Stimulated activated CD8-positive, alpha-beta memory T cell treated with anti-CD3 and anti-CD28 coated beads, Interleukin-12 subunit alpha, Interleukin-12 subunit beta, amount 100 ng/mL, for 24 hours (primary cell): ENCODE data around the gene LYRM2.

Experiments
- DNase-seq: peaks from one replicate; pipeline ENCODE4 v3.0.0-alpha.2; 2020; ENCODE audit errors: extremely low read depth

Gene LYRM2

GRCh38 chr6:89596056-89596455 is 42.5 kb downstream of the LYRM2 start:
- DNase-seq = no peak

DNA sequence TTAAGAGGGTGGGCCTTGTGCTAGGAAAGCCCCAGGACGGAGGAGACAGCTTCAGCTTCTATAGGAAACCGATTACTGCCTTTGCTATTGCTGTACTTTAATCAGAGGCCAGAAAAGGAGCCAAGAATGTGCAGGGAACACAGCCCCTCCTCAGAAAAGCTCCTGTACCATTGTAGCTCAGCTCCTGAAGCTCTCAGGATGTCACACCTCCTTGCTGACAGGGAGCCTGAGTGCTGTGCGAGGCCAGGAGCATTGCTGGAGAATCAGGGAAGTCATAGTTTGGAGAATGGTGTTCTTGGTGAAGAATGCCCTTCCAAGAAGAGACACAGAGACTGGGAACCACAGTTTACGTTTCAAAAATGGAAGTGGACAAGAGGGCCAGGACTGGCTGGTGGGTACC is 46.8 kb downstream of the LYRM2 start:
- DNase-seq = no peak

- no peak for DNase-seq
Measured at GRCh38 chr6:89590133-89590532, 48.4 kb downstream of the LYRM2 start.

DNA sequence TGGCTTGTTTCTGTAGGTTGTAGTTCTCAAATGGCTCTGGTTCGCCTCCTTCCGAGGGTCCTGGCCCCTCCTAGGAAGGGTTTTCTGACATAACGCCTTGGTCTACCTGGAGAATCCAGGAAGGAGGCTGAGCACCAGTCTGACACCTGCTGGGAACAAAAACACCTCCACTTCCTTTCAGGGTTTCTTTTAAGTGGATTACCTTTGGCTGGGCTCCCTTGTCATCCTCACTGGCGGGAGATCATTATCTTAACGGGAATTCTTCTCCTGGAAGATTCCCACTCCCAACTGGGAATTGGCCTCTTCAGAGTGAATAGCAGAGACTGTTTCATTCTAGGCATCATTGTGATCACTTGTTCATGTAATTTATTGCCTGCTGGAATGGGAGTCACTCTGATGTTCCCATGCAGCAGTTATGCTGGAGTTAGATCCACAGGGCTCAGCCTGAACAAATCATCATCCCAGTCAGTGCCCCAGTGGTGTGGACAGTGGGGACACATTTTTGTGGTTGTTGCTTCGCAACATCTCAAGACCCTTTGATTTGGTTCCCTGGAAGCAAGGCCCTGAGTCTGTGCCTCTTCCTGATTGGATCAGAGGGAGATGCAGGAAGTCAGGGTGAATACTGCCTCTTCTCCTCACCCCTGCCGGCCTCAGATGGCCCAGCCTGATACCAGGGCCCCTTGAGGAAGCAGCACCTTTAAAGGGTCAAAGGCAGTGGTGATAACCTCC is 49.1 kb downstream of the LYRM2 start:
- no peak for DNase-seq

DNA sequence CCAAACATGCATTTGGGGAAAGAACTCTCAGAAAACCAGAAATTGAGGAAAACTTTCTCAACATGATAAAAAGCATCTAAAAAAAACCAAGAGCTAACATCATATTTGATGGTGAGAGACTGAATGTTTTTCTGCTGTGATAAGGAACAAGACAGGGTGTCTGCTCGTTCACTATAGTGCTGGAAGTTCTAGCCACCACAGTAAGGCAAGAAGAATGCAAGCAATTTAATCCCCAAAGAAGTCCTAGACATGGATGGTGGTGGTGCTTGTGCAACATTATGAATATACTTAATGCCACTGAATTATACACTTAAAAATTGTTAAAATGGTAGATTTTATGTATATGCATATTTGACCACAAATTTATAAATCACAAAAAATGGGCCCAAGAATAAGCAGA is 53.4 kb downstream of the LYRM2 start:
- DNase-seq = no peak

GRCh38 chr6:89584539-89584938 is 54.0 kb downstream of the LYRM2 start:
- DNase-seq = no peak

DNA sequence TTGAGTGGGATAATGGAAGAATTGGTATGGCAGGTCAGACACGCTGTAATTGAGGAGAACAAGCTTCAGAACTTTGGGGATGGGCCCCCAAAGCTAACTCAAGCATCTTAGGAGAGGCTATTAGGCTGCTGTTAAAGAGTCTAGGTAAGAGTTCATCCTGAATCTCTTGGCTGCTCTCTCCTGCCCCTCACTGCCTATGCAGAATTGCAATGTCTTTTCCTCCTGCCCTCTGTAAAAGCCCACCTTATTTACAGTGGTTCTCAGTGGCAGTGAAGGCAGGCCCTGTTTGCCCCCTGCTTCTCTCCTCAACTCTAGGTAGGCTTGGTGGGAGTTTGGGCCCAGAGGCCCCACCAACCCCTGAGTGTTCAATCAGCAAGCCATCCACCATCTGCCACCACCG is 55.0 kb downstream of the LYRM2 start:
- DNase-seq = no peak

DNA sequence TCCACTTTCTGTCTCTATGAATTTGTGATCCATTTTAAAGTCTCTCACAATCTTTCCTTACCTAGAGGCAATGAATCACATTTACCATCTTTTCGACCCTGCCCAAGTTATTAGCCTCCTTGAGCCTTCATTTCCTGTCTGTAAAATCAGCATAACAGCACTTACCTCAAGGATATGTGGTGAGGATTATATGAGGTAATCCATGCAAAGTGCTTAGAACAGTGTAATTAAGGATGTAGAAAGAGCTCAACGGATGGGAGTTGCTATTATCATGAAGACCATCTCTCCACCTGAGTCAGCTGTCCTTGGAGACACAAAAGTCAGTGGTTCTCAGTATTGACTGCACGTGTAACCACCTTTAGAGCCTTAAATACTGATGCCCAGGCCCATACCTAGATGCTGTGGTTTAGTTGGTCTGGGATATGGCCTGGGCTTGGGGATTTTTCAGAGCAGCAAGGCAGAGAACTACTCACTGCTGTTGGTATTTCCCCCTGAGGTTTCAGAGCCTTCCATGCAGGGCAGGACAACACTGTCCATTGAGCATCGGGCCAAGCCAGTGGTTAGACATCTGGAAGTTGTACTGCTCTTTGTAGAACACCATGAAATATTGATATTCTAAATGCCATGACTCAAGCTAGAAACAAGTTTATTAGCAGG is 55.8 kb downstream of the LYRM2 start:
- no peak for DNase-seq

DNA sequence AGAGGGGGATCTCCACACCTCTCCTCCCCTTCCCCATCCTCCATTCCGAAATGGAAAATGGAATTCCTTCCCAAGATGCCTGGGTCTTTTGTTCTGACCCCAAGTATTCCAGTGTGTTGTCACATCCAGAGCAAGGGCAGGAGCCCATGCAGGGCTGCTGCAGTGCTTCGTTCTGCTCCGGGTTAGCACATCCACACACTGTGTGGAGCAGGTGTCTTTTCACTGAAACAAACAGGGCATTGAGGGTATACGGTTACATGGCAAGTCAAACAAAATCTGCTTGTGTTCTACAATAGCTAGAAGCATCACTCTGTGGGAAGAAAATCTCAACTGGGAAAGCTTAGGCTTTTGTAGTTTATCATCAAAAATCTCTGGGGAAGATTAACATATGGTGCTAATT is 56.9 kb downstream of the LYRM2 start:
- DNase-seq = no peak

DNA sequence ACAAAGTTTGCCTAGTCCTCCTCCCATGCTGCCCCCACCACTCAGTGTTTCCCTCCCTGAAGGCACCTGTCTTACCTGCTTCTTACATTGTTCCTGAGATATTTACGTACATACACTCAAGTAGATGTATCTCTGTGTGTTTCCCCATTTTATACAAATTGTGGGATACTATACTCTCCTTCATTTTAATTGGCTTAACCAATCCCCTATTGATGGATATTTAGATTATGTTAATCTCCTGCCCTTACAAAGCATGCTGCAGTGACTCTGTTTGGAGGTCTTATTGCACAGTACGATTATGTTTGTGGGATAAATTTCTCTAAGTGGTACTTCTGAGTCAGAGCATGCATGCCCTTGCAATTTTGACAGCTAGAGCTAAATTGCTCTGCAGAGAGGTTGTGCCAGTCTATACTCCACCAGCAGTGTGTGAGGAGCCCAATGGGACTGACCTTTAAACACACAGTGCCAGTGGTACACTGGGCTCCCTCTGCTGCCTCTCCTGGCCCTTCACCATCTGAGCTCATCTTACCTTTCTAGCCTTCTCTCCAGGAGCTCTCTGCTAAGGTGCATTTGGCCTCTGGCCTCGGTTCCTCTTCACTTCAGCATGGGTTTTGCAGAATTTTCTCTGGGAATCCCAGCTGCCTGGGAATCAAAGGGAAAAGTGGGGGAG is 57.4 kb downstream of the LYRM2 start:
- no peak for DNase-seq

DNA sequence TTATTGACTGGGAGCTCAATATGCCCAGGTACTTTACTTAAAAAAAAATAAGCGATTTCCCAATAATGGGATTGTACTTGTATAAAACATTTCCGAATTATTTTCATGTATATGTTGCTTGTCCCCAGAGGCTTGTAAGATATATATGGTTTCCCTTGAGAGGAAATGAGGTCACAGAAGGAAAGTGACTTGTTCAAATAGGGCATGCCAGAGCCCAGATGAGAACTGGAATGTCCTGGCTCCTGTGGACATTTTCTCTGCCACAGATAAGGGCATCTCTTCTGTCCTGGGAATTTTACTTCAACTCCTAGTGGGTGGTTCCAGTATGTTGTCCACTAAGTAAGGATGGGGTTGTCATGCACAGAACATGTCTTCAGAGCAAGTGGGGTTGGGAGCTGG is 63.0 kb downstream of the LYRM2 start:
- no peak for DNase-seq

GRCh38 chr6:89574910-89575561 is 63.5 kb downstream of the LYRM2 start:
- no peak for DNase-seq

DNA sequence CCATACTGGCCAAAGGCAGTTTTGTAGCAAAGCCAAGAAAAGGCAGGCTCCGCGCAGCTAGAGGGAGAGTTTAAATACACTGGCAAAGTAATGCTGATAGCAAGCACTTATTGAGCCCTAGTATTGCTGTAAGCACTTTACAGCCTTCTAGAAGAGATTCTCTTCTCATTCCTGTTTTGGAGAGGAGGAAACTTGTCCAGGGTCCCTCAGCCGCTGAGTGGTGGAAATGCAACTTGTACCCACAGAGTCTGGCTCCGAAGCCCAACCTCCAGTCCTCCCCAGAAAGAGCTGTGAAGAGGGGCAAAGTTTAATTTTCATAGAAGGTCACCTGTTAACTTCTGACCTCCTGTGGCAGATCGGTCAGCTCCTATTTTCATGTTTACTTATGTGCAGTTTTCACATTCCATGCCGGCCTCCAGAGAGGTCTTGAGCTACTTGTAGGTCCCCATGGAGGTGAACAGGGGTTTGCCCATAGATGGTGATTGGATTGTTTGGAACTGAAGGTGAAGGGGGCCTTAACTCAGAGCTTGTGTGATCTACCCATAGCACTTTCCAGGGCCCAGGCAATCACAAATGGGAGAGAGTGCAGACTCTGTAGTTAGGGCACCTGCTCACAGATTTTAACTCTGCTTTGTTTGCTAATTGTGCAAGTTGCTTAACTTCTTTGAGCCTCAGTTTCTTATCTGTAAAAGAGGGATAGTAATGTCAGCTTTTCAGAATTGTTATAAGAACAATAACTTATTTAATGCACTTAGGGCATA is 70.7 kb downstream of the LYRM2 start:
- DNase-seq = no peak

- DNase-seq = no peak
Measured at GRCh38 chr6:89566930-89567629, 71.5 kb downstream of the LYRM2 start.

DNA sequence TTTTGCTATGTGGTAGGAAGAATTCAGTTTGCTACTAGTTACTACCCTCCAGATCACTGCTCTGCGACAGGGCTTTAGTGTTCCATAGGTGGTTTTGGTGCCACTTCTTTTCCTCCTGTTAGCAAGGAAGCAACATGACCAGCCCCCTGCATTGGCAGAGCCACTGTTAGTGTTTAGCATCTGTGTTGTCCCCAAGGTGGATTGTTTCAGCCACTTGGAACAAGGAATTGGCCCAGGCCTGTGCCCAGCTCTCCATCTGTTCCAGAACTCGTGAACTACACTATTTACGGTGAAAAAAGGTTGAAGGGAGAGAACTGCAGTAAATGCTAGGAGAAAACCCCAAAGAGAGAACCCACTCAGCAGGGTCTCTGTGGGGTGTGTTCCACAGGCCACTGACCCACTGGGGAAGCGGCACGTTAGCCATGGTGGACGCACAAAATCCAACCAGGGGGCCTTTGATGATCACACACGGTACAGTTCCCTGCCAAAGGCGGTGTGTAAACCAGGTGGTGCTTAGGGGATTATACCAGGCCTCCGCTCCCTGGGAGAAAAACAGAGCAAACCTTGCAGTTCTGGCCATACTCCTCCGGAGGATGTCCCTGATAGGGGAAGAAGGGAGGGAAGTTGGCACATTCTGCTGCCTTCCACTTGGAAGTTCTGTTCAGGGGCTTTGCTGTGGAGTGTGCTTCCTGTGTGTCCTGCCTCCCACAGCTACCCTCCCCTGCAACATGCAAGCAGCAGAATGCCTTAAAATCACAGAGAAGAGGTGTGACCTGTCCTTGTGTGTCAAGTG is 72.3 kb downstream of the LYRM2 start:
- DNase-seq = no peak

- DNase-seq = no peak
Measured at GRCh38 chr6:89564752-89565427, 73.7 kb downstream of the LYRM2 start.

GRCh38 chr6:89563866-89564265 is 74.7 kb downstream of the LYRM2 start:
- DNase-seq = no peak

GRCh38 chr6:89562093-89562973 is 76.2 kb downstream of the LYRM2 start:
- DNase-seq = no peak

- no peak for DNase-seq
Measured at GRCh38 chr6:89559487-89559886, 79.1 kb downstream of the LYRM2 start.
